ENCODE results near the gene CERS3.

CERS3 gene

DNA sequence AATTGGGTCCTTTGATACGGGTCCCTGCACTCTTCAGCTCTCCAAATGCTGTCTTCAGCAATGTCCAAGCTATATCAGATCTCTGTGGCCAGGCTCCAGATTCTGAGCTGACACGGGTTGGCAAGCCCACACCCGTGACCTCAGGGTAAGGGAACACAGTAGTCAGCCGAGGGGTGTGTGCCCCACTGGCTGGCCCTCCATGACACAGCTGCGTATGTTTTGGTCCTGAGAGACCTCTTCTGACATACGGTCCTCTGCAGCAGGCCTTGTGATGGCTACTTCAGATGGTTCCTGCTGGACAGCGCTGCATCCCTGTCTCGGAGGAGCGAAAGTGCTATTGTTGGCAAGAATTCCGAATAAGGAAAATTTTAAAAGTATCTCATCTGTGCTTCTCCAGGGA, 101.8 kb downstream of the CERS3 start:
- DNase-seq = no peak
- no peaks in the 10 kb centered on the region for H3K4me1 ChIP-seq (ENCODE audit: control insufficient read depth, insufficient read depth, low read length, poor library complexity, severe bottlenecking)
- no peaks in the 10 kb centered on the region for H3K36me3 ChIP-seq (ENCODE audit: control insufficient read depth, insufficient read depth, low read length)
- H3K27me3 ChIP-seq (replicated peaks; ENCODE audit: control insufficient read depth, insufficient read depth, low read length, poor library complexity, severe bottlenecking) = no peaks in the 10 kb centered on the region
- no peak overlapping the region for H3K4me3 ChIP-seq (ENCODE audit: insufficient read depth, low read depth, low read length, poor library complexity, severe bottlenecking)
- H3K9me3 ChIP-seq (ENCODE audit: control insufficient read depth, low read length) = no peaks in the 10 kb centered on the region
- H3K27ac ChIP-seq (ENCODE audit: insufficient read depth, low read length, poor library complexity, severe bottlenecking) = no peak overlapping the region

DNA sequence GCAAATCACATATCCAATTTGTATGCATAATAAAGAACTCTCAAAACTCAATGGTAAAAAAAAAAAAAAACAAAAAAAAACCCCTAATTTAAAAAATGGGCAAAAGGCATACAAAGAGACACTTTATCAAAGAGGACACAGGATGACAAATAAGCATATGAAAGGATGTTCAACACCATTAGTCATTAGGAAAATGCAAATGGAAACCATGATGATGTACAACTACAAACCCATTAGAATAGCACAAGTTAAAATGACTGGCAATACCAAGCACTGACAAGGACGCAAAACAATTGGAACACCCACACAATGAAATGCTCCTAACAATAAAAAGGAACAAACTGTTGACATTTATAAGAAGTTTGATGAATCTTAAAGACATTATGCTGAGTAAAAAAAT, 123.6 kb downstream of the CERS3 start:
- Histone ChIP-seq H3K36me3 (ENCODE audit: control insufficient read depth, insufficient read depth, low read length) (no peaks in the 10 kb centered on the region), H3K4me3 (ENCODE audit: insufficient read depth, low read depth, low read length, poor library complexity, severe bottlenecking) (no peak overlapping the region), H3K9me3 (ENCODE audit: control insufficient read depth, low read length) (no peaks in the 10 kb centered on the region), H3K27me3 (replicated peaks; ENCODE audit: control insufficient read depth, insufficient read depth, low read length, poor library complexity, severe bottlenecking) (no peaks in the 10 kb centered on the region), H3K27ac (ENCODE audit: insufficient read depth, low read length, poor library complexity, severe bottlenecking) (no peak overlapping the region), H3K4me1 (ENCODE audit: control insufficient read depth, insufficient read depth, low read length, poor library complexity, severe bottlenecking) (no peaks in the 10 kb centered on the region)
- DNase-seq = no peak

DNA sequence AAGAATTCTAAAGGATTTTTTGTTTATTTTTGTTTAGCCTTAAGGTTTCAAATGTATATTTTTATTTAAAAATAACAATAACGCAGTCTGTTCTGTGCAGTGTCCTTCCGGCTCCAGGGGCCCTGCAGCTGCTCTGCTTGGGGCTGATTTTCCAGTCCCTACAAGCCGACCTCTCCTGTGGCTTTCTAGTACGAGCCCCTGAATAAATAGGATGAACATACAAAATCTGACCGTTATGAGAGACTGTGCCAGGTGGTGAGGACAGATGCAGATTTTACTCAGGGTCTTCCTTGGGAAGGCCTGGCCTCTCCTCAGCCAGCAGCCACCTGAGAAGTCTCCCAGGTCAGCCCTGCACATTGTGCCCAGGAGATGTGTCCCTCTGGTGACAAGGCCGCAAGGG, 127.8 kb downstream of the CERS3 start:
- Histone ChIP-seq H3K27me3 (replicated peaks; ENCODE audit: control insufficient read depth, insufficient read depth, low read length, poor library complexity, severe bottlenecking) (no peaks in the 10 kb centered on the region), H3K36me3 (ENCODE audit: control insufficient read depth, insufficient read depth, low read length) (no peaks in the 10 kb centered on the region), H3K4me3 (ENCODE audit: insufficient read depth, low read depth, low read length, poor library complexity, severe bottlenecking) (no peak overlapping the region), H3K9me3 (ENCODE audit: control insufficient read depth, low read length) (no peaks in the 10 kb centered on the region), H3K4me1 (ENCODE audit: control insufficient read depth, insufficient read depth, low read length, poor library complexity, severe bottlenecking) (no peaks in the 10 kb centered on the region), H3K27ac (ENCODE audit: insufficient read depth, low read length, poor library complexity, severe bottlenecking) (no peak overlapping the region)
- no peak for DNase-seq

DNA sequence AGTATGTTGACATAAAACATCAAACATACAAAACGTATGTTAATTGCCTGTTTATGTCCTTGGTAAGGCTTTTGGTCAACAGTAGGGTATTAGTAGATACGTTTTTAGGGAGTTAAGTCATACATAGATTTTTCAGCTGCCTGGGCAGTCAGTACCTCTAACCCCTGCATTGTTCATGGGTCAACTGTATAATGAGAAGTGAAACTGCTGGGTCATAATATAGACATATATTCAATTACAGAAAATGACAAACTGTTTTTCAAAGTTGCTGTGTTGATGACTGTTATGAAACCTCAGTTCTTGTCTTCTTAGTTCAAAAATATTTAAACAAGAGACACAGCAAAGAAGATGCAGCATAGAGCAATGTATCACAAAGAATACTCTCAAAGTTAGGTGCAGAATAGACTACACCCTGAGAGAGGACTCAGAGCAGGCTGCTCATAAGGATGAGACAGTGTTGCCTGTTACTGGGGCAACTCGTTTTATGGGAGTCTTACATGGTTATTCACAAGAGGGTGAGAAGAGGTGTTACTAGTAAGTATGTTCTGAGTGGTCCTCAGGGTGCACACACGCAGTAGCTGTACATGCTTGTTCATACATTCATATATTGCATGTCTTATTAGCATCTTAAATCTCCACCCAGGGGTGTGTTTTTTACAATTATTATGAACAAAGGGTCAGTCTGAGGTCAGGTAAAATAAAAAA, 133.9 kb downstream of the CERS3 start:
- H3K27me3 ChIP-seq (replicated peaks; ENCODE audit: control insufficient read depth, insufficient read depth, low read length, poor library complexity, severe bottlenecking) = no peaks in the 10 kb centered on the region
- H3K9me3 ChIP-seq (ENCODE audit: control insufficient read depth, low read length) = no peaks in the 10 kb centered on the region
- H3K36me3 ChIP-seq (ENCODE audit: control insufficient read depth, insufficient read depth, low read length) = no peaks in the 10 kb centered on the region
- no peak overlapping the region for H3K27ac ChIP-seq (ENCODE audit: insufficient read depth, low read length, poor library complexity, severe bottlenecking)
- H3K4me3 ChIP-seq (ENCODE audit: insufficient read depth, low read depth, low read length, poor library complexity, severe bottlenecking) = no peak overlapping the region
- no peaks in the 10 kb centered on the region for H3K4me1 ChIP-seq (ENCODE audit: control insufficient read depth, insufficient read depth, low read length, poor library complexity, severe bottlenecking)
- no peak for DNase-seq

DNA sequence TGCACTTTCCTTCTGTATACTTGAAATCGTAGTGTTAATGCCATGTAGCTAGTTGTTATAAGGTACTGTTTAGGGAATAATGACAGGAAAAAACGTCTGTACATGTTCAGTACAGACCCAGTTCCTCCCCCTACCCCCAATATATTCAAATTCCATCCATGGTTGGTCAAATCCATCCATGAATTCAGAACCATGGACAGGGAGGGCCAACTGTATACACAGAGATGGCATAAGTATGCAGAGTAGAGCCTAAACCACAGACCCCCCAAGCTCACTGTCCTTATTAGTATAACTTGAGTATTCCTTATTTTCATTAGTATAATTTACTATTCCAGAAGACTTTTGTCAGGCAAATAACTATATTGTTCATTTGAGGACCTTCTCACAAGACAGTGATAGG, 135.7 kb downstream of the CERS3 start:
- DNase-seq = no peak
- H3K9me3 ChIP-seq (ENCODE audit: control insufficient read depth, low read length) = no peaks in the 10 kb centered on the region
- H3K36me3 ChIP-seq (ENCODE audit: control insufficient read depth, insufficient read depth, low read length) = no peaks in the 10 kb centered on the region
- no peak overlapping the region for H3K27ac ChIP-seq (ENCODE audit: insufficient read depth, low read length, poor library complexity, severe bottlenecking)
- no peaks in the 10 kb centered on the region for H3K4me1 ChIP-seq (ENCODE audit: control insufficient read depth, insufficient read depth, low read length, poor library complexity, severe bottlenecking)
- H3K27me3 ChIP-seq (replicated peaks; ENCODE audit: control insufficient read depth, insufficient read depth, low read length, poor library complexity, severe bottlenecking) = no peaks in the 10 kb centered on the region
- H3K4me3 ChIP-seq (ENCODE audit: insufficient read depth, low read depth, low read length, poor library complexity, severe bottlenecking) = no peak overlapping the region

DNA sequence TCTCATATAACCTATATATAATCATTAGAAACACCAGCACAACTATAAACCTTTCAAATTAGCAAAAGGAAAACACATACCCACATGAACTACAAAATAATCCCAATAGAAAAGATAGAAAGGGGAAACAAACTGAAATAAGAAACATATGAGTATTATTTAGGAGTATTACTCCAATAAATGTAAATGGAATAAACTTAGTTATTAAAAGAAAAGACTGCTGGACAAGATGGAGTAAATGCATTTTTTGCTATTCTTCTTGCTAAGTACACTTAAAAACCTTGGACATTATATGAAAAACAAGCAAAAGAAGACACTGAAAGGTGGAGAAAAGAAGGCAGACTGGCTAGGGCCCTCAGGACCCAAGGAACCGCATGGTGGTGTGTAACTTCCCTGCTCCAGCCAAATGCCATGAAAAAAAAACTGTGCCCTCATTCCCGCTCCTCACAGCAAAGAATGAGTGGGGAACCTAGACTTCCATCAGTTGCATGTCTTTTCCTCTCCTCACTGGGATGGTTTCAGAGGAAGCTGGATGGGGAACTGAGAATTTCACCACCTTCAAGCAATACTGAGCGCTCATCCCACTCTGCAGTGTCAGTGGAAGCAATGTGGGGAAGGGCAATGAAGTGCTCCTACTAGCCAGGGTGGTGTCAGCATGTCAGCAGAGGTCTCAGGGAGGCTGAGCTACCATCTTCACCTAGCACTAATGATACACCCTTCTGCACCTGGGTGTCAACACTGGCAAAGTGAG, 143.3 kb downstream of the CERS3 start:
- H3K27ac ChIP-seq (ENCODE audit: insufficient read depth, low read length, poor library complexity, severe bottlenecking) = no peak overlapping the region
- no peaks in the 10 kb centered on the region for H3K36me3 ChIP-seq (ENCODE audit: control insufficient read depth, insufficient read depth, low read length)
- no peaks in the 10 kb centered on the region for H3K27me3 ChIP-seq (replicated peaks; ENCODE audit: control insufficient read depth, insufficient read depth, low read length, poor library complexity, severe bottlenecking)
- no peaks in the 10 kb centered on the region for H3K9me3 ChIP-seq (ENCODE audit: control insufficient read depth, low read length)
- H3K4me1 ChIP-seq (ENCODE audit: control insufficient read depth, insufficient read depth, low read length, poor library complexity, severe bottlenecking) = no peaks in the 10 kb centered on the region
- no peak for DNase-seq
- no peak overlapping the region for H3K4me3 ChIP-seq (ENCODE audit: insufficient read depth, low read depth, low read length, poor library complexity, severe bottlenecking)

DNA sequence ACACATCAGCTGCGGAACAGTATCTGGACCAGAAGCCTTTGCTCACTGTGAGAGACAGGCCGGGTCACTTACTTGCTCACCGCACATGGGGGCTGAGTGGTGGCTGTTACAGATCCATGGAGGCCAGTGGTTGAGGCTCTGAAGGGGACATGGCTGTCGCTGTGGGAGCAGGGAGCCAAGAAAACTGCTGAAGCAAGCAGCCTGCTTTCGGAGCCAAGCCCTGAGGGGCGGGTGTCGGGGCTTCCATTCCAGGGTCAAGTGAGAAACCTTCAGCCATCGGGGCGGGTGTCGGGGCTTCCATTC, 144.7 kb downstream of the CERS3 start:
- no peaks in the 10 kb centered on the region for H3K4me1 ChIP-seq (ENCODE audit: control insufficient read depth, insufficient read depth, low read length, poor library complexity, severe bottlenecking)
- no peak overlapping the region for H3K4me3 ChIP-seq (ENCODE audit: insufficient read depth, low read depth, low read length, poor library complexity, severe bottlenecking)
- no peak for DNase-seq
- H3K27ac ChIP-seq (ENCODE audit: insufficient read depth, low read length, poor library complexity, severe bottlenecking) = no peak overlapping the region
- H3K27me3 ChIP-seq (replicated peaks; ENCODE audit: control insufficient read depth, insufficient read depth, low read length, poor library complexity, severe bottlenecking) = peaks cover under 1% of the 10 kb centered on the region
- no peaks in the 10 kb centered on the region for H3K36me3 ChIP-seq (ENCODE audit: control insufficient read depth, insufficient read depth, low read length)
- H3K9me3 ChIP-seq (ENCODE audit: control insufficient read depth, low read length) = no peaks in the 10 kb centered on the region

DNA sequence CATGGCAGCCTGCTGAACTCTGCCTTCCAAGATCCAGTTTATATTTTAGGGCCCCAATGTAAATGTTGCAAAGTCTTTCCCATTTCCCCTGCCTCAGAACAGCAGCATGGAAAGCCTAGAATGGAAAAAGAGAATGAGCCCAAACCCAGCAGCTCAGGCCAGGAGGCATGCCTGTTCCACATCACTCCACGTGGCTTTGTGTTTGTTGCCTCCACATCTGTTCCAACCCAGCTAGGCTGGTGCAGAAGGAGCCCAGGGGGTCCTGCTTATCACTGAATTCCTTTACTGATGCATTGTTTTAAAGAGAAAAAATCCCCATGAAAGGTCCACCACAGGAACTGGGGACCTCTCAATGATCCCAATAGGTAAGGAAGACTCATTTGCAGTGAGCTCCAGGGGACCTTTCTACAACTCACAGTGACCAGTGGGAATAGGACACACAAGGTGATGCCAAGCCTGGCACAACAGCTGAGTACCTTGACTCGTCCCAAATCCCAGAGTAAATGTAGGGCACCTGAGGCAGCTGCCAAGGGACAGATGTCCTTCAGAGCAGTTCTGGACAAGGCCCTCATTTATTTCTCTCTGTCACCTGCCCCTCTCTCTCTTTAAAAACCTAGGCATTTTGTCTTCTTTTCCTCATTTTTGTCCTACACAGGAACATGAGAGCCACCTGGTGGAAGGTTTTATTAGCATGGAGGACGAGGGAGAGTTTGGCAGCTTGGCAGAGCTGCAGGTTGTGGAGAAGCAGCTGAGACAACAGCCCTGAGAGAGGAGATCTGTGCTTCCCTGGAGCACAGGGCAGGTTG, 145.2 kb downstream of the CERS3 start:
- H3K27ac ChIP-seq (ENCODE audit: insufficient read depth, low read length, poor library complexity, severe bottlenecking) = no peak overlapping the region
- H3K36me3 ChIP-seq (ENCODE audit: control insufficient read depth, insufficient read depth, low read length) = no peaks in the 10 kb centered on the region
- peaks cover 3% of the 10 kb centered on the region for H3K27me3 ChIP-seq (replicated peaks; ENCODE audit: control insufficient read depth, insufficient read depth, low read length, poor library complexity, severe bottlenecking)
- no peak for DNase-seq
- H3K4me1 ChIP-seq (ENCODE audit: control insufficient read depth, insufficient read depth, low read length, poor library complexity, severe bottlenecking) = no peaks in the 10 kb centered on the region
- H3K9me3 ChIP-seq (ENCODE audit: control insufficient read depth, low read length) = no peaks in the 10 kb centered on the region
- no peak overlapping the region for H3K4me3 ChIP-seq (ENCODE audit: insufficient read depth, low read depth, low read length, poor library complexity, severe bottlenecking)

DNA sequence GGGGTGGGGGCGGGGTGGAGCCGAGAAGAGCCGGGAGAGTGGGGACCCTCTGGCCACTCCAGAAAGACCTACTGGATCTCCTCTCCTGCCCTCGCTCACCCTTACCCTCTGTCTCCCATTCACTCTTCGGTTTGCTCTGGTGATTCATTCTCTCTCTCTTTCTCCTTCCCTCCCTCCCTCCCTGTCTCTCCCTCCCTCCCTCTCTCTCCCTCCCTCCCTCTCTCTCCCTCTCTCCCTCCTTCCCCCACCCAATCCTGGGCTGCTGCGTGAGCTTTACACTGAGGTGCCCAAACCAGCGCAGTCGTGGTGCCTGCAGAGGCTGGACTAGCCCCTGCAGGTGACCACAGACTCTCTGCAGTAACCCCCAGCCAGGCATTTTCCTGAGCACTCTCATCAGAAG, 154.8 kb downstream of the CERS3 start:
- peaks cover 5% of the 10 kb centered on the region for H3K27me3 ChIP-seq (replicated peaks; ENCODE audit: control insufficient read depth, insufficient read depth, low read length, poor library complexity, severe bottlenecking)
- peaks cover 7% of the 10 kb centered on the region for H3K4me1 ChIP-seq (ENCODE audit: control insufficient read depth, insufficient read depth, low read length, poor library complexity, severe bottlenecking)
- no peak overlapping the region for H3K4me3 ChIP-seq (ENCODE audit: insufficient read depth, low read depth, low read length, poor library complexity, severe bottlenecking)
- no peaks in the 10 kb centered on the region for H3K36me3 ChIP-seq (ENCODE audit: control insufficient read depth, insufficient read depth, low read length)
- H3K27ac ChIP-seq (ENCODE audit: insufficient read depth, low read length, poor library complexity, severe bottlenecking) = no peak overlapping the region
- H3K9me3 ChIP-seq (ENCODE audit: control insufficient read depth, low read length) = no peaks in the 10 kb centered on the region
- DNase-seq = no peak
